ENCODE data around the gene TIMM21.

TIMM21 gene, protein sequence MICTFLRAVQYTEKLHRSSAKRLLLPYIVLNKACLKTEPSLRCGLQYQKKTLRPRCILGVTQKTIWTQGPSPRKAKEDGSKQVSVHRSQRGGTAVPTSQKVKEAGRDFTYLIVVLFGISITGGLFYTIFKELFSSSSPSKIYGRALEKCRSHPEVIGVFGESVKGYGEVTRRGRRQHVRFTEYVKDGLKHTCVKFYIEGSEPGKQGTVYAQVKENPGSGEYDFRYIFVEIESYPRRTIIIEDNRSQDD

DNA sequence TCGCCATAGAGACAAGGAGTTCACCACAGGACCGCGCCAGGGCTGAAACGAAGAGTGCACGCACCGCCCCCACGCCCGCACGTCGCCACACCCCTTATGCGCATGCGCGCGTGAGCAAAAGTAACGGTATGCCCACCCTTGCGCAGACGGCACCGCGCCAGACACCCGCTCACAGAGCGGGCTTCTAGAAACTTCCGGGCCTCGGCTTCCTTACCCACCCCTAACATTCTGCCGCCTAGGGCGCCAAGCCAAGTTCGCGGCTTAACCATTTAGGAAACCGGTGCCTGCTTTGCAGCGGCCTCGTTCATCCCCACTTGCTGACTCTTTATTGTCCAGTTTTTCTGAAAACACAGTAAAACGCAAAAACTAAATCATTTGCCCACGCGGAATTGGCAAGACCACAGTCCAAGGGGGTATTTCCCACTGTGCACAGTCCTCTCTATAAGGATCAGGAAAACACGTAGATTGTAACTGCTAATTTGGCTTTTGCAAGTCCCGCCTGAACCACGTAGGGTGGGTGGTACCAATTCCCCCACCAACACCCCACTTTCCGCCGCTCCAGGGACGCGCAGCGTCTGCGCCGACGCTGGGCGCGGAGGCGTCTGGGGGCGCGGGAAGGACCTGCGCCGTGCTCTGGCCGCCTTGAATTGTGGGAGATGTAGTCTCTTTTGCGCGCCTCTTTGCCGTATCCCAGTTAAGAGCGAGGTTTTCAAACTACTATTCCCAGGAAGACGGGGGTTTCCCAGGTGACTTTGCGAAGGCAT lies at the start of gene TIMM21, which contains the start of gene FBXO15:
Gene TIMM21, plus strand, starts transcription at position 745 of the 764 bp plus-strand sequence. CDS start 286 bp downstream, outside the sequence.
Gene FBXO15, minus strand, starts transcription at position 56 of the 764 bp plus-strand sequence. Its CDS starts 49 bp downstream, at position 7.
- ATAC-seq (peak; percentile 91), DNase-seq (peak; percentile 97)

DNA sequence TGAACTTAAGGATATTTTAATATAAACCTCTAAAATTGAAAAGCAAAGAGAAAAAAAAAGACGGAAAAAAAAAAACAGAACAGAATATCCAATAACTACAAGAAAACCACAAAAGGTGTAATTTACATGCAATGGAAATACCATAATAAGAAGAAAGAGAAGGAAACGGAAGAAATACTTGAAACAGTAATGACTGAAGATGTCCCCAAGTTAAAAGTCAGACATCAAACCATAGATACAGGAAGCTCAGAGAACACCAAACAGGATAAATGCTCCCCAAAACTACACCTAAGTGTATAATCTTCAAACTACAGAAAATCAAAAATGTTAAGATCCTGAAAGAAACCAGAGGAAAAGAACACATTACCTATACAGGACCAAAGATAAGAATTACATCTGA lies 39.9 kb upstream of the TIMM21 start:
- DNase-seq, result no peak
- no peak for ATAC-seq

DNA sequence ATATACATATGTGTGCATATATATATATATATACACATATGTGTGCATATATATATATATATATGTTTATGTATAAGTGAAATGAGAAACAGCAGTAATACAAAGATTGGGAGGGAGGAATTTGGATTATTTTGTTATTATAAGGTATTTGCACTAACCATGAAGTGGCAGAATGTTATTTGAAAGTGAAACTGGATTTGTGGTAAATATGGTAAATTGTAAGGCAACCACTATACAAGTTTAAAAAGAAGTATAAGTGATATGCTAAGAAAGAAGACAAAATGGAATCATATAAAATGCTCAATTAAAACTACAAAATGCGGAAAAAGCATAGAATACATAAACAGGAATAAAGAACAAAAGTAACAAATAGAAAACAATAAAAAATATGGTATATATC lies 38.2 kb upstream of the TIMM21 start:
- ATAC-seq (no peak), DNase-seq (no peak)

- no peak for DNase-seq
Measured at GRCh38 chr18:74110976-74111375, 37.3 kb upstream of the TIMM21 start.

DNA sequence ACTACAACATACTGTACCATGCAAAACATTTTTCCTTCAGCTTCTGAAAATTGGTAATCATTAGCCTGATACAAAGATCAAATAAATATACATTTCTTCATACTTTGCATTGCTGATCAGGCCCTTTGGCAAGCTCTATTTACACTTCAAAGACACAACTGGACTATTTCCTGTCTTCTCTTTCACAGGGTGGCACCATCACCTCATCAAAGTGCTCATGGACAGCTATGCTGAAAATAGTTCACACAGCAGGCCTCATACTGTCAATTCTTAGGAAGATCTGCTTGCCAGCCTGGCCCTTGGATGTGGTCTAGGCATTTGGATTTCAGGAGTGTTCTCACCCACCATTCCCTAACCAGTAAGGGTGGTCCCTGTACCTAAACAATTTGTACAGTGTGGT lies 34.6 kb upstream of the TIMM21 start:
- DNase-seq, result no peak
- ATAC-seq, result no peak

More at GRCh38 chr18:74110976-74111375, 37.3 kb upstream of the TIMM21 start:
- ATAC-seq, result no peak

GRCh38 chr18:74114116-74114515 lies 34.2 kb upstream of the TIMM21 start:
- no peak for ATAC-seq

DNA sequence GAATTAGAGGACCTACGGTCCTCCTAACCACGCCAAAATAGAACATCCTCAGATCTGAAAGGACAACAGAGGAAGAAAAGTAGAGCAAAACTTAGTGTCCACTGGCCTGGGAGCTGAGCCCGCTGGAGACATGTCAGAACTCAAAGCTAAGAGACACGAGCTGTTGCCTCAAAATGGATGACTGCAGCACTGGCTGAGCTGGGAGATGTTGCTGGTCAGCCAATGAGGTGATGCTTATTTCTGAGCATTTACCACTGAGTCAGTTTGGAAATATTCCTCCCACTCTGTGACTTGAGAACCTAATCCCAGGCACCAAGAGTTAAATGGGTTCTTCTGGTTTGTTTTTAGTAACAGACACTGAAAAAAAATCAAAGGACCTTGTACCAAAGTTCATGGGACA lies 33.3 kb upstream of the TIMM21 start:
- DNase-seq (no peak), ATAC-seq (no peak)

More at GRCh38 chr18:74114116-74114515, 34.2 kb upstream of the TIMM21 start:
- no peak for DNase-seq

DNA sequence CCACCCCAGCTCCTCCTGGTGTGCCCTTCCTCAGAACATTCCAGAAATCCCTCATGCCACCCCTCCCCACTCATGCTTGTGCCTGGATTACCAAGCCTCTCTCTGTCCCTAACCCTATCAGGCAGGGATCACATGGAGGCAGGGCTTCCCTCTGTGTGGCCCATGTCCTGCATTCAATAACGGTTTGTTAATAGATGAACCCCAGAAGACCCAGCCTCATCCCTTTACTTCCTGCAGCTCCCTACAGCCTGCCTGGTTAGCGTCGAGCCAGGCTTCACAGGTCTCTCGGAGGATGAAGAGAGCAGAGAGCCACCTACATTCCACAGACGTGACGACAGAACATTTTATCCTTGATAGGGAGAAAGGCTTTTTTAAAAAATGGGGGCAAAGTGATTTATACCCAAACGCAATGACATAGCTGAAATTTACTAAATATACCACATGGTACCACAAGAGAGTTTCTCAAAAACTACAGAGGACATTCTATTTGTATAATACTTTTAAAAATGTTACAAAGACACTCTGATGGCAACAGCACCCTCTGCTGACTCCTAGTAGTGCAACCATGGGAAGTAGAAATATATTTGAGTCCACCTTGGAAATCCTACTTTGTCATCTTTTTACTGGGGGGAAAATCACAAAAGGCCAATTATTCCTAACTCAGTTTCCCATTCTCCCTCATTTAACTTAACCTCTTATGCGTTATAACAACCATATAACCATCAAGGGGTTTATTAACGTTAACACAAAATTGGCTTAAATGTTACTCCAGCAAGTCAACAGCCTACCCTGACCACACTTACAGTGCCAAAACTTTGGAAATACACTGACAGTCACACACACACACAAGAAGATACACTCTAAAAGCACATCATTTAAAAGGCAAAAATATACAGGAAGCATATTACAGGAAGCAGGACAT lies 31.4 kb upstream of the TIMM21 start:
- ATAC-seq (no peak), DNase-seq (peak; percentile 22)

GRCh38 chr18:74123200-74123599 lies 25.1 kb upstream of the TIMM21 start:
- ATAC-seq (no peak), DNase-seq (no peak)

GRCh38 chr18:74124642-74125041 lies 23.7 kb upstream of the TIMM21 start:
- DNase-seq, result no peak
- no peak for ATAC-seq

- ATAC-seq (no peak), DNase-seq (no peak)
Measured at GRCh38 chr18:74126684-74127655, 21.4 kb upstream of the TIMM21 start.

DNA sequence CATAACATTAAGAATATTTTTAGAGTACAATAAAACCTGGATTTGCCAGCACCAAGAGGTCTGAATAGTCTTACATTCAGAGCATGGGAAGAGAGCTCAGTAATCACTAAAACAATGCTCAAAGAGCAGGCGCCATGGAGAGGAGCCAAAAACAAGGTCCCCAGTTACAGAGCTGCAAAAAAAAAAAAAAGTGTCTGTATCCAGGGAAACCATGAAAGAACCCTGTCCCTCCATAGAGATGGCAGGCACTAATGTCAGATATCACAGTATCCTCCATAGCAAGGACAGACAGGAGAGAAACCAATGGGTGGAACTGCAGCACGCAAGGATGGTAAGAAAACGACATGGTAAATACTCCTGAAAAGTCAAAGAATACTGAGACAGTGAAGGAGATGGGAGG lies 20.2 kb upstream of the TIMM21 start:
- no peak for DNase-seq

GRCh38 chr18:74131124-74131523 lies 17.2 kb upstream of the TIMM21 start:
- ATAC-seq (peak; percentile 58), DNase-seq (no peak)

More for the DNA sequence above, 20.2 kb upstream of the TIMM21 start:
- ATAC-seq, result no peak

DNA sequence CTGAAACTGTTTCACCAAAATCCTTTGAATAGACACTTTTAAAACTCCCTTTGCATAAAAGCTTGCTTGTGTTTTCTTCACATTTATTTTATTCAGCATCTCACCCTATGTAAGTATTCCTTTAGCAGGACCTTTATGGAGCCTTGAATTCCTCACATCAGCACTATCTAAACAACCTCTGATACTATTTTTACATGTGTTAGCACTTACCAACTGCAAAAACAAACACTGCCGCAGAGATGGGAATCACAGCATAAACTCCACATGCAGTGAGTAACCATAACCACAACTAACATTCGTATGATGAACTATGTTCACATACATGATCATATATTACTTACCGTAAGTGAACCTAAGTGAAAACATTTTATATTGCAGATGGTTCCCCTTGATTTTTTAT lies 16.1 kb upstream of the TIMM21 start:
- ATAC-seq (no peak), DNase-seq (no peak)

DNA sequence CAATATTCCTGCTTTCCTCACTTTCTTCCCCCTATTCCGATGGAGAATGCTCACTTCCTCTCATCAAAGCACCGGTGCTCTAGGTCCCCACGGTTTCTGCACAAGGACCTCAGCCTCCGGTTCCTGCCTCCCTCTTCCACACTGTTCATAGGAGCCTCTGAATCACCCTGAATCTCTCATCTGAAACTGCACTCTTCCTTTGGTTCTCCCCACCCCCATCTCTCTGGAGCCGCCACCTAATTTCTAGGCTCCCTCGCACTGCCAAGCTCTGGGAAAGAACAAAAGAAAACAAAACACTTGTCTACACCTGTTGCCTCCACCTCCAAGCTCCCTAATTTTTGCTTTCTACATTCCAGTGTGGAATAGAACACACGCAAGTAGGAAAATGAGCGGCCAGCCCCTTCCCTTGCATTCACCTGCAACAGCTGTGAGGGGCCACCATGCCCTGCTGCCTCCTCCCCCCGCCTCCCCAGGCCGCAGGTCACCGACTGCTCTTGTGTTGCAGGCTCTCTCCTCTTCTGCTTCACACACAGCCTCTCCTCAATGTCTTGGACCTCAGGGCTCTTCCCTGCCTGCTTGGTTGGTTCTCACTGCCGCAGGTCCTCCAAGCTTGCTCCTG lies 10.3 kb upstream of the TIMM21 start:
- DNase-seq (no peak), ATAC-seq (no peak)

DNA sequence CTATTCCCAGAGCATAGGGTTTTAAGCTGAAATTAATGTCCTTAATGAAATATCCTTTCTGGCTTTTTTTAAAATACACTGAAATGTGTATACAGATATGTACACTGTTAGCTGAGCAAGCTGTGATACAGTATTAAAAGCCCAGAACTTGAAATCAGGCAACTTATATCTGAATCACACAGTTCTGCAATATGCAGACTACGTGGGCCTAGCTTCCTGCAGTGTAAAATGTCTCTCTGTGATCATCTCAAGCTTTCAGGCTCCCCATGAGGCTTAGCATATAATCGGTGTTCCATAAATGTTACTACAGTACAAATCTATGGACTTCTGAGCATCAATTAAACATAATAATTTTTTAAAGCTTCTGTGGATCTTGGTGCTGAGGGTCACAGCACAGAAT lies 8.9 kb upstream of the TIMM21 start:
- ATAC-seq (peak; percentile 58), DNase-seq (no peak)

DNA sequence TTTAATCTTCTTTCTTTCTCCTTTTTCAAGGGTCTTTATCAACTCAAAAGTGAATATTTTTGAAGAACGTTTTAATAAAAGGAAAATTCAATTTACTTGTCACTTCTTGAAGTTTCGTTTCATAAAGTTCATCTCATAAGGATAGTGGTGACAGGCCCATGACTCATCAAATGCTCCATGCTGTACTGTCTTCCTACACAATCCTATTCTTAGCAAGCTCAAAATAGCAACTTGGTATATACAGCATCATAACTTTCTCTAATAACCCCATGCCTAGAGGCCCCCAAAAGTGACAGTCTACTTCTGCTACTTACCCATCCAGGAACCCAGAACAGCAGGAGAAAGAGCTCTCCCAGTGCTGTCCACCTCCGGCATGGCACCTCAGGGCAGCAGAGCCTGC lies 8.4 kb upstream of the TIMM21 start:
- DNase-seq, result peak; percentile 49

GRCh38 chr18:74140582-74140981 lies 7.7 kb upstream of the TIMM21 start:
- no peak for DNase-seq
- ATAC-seq, result no peak

More for the DNA sequence above, 8.4 kb upstream of the TIMM21 start:
- ATAC-seq, result peak; percentile 95

GRCh38 chr18:74141667-74142066 lies 6.7 kb upstream of the TIMM21 start:
- no peak for ATAC-seq
- no peak for DNase-seq

DNA sequence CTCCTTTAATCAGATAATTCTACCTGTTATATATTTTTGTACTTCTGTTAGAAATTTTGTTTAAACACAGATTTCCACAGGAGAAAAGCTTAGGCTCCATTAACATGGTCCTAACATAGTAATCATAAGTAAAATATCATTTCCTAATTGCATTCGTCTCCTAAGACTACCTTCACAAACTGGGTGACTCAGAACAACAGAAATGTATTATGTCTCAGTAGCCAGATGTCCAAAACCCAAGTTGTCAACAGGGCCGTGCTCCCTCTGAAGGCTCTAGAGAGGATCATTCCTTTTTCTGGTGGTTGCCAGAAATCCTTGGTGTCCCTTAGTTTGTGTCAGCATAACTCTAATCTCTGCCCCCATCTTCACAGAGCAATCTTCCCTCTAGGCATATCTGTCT lies 6.1 kb upstream of the TIMM21 start:
- ATAC-seq, result no peak
- DNase-seq, result no peak

DNA sequence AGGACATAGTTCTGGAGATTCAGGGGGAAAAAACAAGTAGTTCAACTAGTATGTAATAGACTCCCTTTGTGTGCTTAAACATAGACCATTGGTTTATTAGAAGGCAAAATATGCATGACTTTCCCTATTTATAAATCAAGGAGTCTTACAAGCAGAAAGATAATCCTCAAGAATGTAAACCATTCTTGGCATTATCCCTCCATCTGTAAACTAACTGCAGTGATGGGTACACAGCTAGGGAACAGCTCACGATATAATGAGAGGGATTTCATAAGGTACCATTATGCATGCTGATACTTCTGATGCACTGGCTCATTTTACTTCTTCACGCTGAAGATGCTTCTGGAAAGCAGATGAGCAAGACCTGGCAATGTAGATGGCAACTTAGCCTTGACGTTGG lies 1.6 kb upstream of the TIMM21 start:
- DNase-seq (no peak), ATAC-seq (no peak)

All from stimulated activated naive CD8-positive, alpha-beta T cell treated with anti-CD3 and anti-CD28 coated beads, Interleukin-15, Interleukin-2, amounts not matched to agents 100 U/mL and 50 U/mL, for 24 hours (primary cell).